HEK293 (cell line): ENCODE data around the gene C2.

Source experiments
- OVOL3 ChIP-seq: fragments of 450-650 bp; formaldehyde crosslinking; IDR thresholded peaks from 2 replicates; pipeline ENCODE4 v1.5.1; 2016; ENCODE audit warnings: missing biosample characterization, missing genetic modification characterization
- ZNF175 ChIP-seq: fragments of 450-650 bp; formaldehyde crosslinking; IDR thresholded peaks from 2 replicates; pipeline ENCODE4 v1.5.1; 2016; ENCODE audit warnings: missing biosample characterization, missing genetic modification characterization
- ZNF23 ChIP-seq: fragments of 450-650 bp; formaldehyde crosslinking; IDR thresholded peaks from 2 replicates; pipeline ENCODE4 v1.5.1; 2016; ENCODE audit warnings: missing biosample characterization, missing genetic modification characterization, borderline replicate concordance
- ZNF266 ChIP-seq: fragments of 450-650 bp; formaldehyde crosslinking; IDR thresholded peaks from 2 replicates; pipeline ENCODE4 v1.5.1; 2016; ENCODE audit warnings: missing biosample characterization, missing genetic modification characterization, low read depth
- TF ChIP-seq, protein P1 (sequence below): fragments of 450-650 bp; formaldehyde crosslinking; IDR thresholded peaks from 2 replicates; pipeline ENCODE4 v1.5.1; 2016; ENCODE audit warnings: missing biosample characterization, missing genetic modification characterization

- TF ChIP-seq OVOL3 (tag by site-specific recombination) (no peak), ZNF266 (tag by site-specific recombination) (no peak), ZNF23 (tag by site-specific recombination) (no peak), ZNF175 (tag by site-specific recombination) (no peak)
- TF ChIP-seq, protein P1, sequence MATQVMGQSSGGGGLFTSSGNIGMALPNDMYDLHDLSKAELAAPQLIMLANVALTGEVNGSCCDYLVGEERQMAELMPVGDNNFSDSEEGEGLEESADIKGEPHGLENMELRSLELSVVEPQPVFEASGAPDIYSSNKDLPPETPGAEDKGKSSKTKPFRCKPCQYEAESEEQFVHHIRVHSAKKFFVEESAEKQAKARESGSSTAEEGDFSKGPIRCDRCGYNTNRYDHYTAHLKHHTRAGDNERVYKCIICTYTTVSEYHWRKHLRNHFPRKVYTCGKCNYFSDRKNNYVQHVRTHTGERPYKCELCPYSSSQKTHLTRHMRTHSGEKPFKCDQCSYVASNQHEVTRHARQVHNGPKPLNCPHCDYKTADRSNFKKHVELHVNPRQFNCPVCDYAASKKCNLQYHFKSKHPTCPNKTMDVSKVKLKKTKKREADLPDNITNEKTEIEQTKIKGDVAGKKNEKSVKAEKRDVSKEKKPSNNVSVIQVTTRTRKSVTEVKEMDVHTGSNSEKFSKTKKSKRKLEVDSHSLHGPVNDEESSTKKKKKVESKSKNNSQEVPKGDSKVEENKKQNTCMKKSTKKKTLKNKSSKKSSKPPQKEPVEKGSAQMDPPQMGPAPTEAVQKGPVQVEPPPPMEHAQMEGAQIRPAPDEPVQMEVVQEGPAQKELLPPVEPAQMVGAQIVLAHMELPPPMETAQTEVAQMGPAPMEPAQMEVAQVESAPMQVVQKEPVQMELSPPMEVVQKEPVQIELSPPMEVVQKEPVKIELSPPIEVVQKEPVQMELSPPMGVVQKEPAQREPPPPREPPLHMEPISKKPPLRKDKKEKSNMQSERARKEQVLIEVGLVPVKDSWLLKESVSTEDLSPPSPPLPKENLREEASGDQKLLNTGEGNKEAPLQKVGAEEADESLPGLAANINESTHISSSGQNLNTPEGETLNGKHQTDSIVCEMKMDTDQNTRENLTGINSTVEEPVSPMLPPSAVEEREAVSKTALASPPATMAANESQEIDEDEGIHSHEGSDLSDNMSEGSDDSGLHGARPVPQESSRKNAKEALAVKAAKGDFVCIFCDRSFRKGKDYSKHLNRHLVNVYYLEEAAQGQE: no peak
Measured at GRCh38 chr6:31930962-31931361, 3.4 kb downstream of the C2 start.
